Heart right ventricle (tissue), 16 donors: ENCODE measurements around the gene CCSER2. TPM values are rescaled to one million over a fixed set of nuclear protein-coding genes. Genes with fewer than 3 reads are reported as not detected.

ENCODE experiments used
- ATAC-seq, 8 donors: fragments of 200-7000 bp; cut with Tn5 transposase; one replicate each; pipeline ENCODE4 v1.9.1; 2020; ENCODE audit warnings: mild to moderate bottlenecking in 8 of 8, moderate library complexity in 8 of 8, moderate number of reproducible peaks in 1 of 8
- DNase-seq, 2 donors: peaks; one replicate each; pipeline ENCODE4 v3.0.0-alpha.2; 2020
- H3K27ac ChIP-seq, 10 donors: fragments of 200-600 bp; sonication (generic) in 2 of 10; one replicate each; pipeline versions ENCODE4 v1.5.0 to v1.8.0; 2020 to 2022; ENCODE audit warnings: mild to moderate bottlenecking in 3 of 10
- H3K27me3 ChIP-seq, 7 donors: fragments of 200-600 bp; one replicate each; pipeline ENCODE4 v1.8.0; 2021 to 2022; ENCODE audit warnings: mild to moderate bottlenecking in 2 of 7
- H3K36me3 ChIP-seq, 9 donors: fragments of 200-600 bp; sonication (generic) in 1 of 9; one replicate each; pipeline versions ENCODE4 v1.5.0 to v1.8.0; 2020 to 2022; ENCODE audit warnings: mild to moderate bottlenecking in 2 of 9
- H3K4me1 ChIP-seq, 9 donors: fragments of 200-600 bp; sonication (generic) in 1 of 9; one replicate each; pipeline versions ENCODE4 v1.5.0 to v1.8.0; 2020 to 2022; ENCODE audit warnings: mild to moderate bottlenecking in 4 of 9
- H3K4me3 ChIP-seq, 10 donors: fragments of 200-600 bp; sonication (generic) in 2 of 10; one replicate each; pipeline versions ENCODE4 v1.5.0 to v1.8.0; 2020 to 2022; ENCODE audit warnings: mild to moderate bottlenecking in 7 of 10, moderate library complexity in 2 of 10
- H3K9me3 ChIP-seq, 11 donors: fragments of 200-600 bp in 10 of 11; sonication (generic) in 2 of 11; one replicate each; pipeline versions ENCODE4 v1.5.0 to v1.8.0; 2013 to 2022; ENCODE audit warnings: mild to moderate bottlenecking in 2 of 11, control low read depth in 1 of 11, moderate library complexity in 1 of 11
- CTCF ChIP-seq, 9 donors: fragments of 200-600 bp; sonication (generic) in 2 of 9; IDR thresholded peaks; one replicate each; pipeline versions ENCODE4 v1.5.0 to v1.8.0; 2021 to 2022; ENCODE audit warnings: antibody characterized with exemption in 9 of 9, mild to moderate bottlenecking in 5 of 9, moderate library complexity in 1 of 9
- WGBS, 2 donors: extraction: QIAGEN DNeasy Blood & Tissue Kit; methylation state at CpG; one replicate each; pipeline ENCODE4 v1.1.7; 2013; ENCODE audit warnings: inconsistent platforms in 1 of 2; 5-methylcytosine and 5-hydroxymethylcytosine counted together
- intact Hi-C, 10 donors: fragments of 100-400 bp; cut with DNase I; formaldehyde crosslinking; loops; one replicate each; pipeline versions ENCODE4 v1.11.1 to v1.14.2; 2022
- polyA plus RNA-seq, 2 donors: library from polyadenylated mRNA; stranded (reverse); fragments of 200-250 nt; gene quantifications; one replicate each; pipeline ENCODE4 v1.2.3, GENCODE V29; 2013
- total RNA-seq, 10 donors: library from RNA; stranded (reverse); fragmentation: NEBNext Ultra II Directional in 3 of 10; extraction: Animal tissue kit (Norgen Biotek cat#: 25700) in 3 of 10; gene quantifications; one replicate each; pipeline versions ENCODE4 v1.2.1 to v1.2.4, GENCODE V29; 2021 to 2023
- donor health status: Arrhythmogenic right ventricular cardiomyopathy.
- donor health status: ischemic (EF 13 %, LVEDD 7.1; RV severe dilation, severe dysfunction).
- donor health status: healthy with polysubstance abuse.
- donor health status: DM: no; HTN: yes; CAD: no.
- donor health status: DM: no; HTN: no; CAD: no.
- donor health status: ischemic (EF 25% LVEDD 6.9; RV normal size, moderate dysfunction).
- donor health status: ischemic (EF 25% LVEDD 5.7; RV mildly dilated, moderate dysfunction).
- donor health status: healthy.
- donor health status: DM: yes; HTN: yes; CAD: no.
- donor health status: Ischemic cardiomyopathy.
- donor health status: ischemic (EF 35%, LVEDD 5.7; RV mildly dilated, moderate dysfunction).
- donor health status: nonischemic (EF 11% LVEDD 7.7; RV severe dilation, severe dysfunction).
- donor health status: DM: yes; HTN: yes; CAD: no.
- donor health status: PGD.
- donor health status: ischemic (EF 29% LVEDD 5.4; RV normal size, mild dysfunction).
- donor health status: nonischemic (EF 23%, LVEDD 6.1; RV moderate dilation, normal function).

Gene CCSER2
- total and polyA plus RNA-seq, 12 donors, result 27.5 to 252 (median 198) TPM

- no peak overlapping the region for H3K4me3 ChIP-seq
- DNase-seq (no peak), ATAC-seq (peak in 6 of 8 donors; percentile 44 to 76 (median 58))
- intact Hi-C loops, result loop anchor here in 2 of 10 donors (5.0 to 10.0 kb wide), 2 partner anchors 92 to 200 kb away; partner anchors contain the start of gene GHITM (in 1 of the 2)
- WGBS, 2 donors, result 52 to 53% methylated on average over 2 of the region's 2 CpGs
- no peaks in the 10 kb centered on the region for H3K27me3 ChIP-seq
- TF ChIP-seq CTCF (IDR thresholded peaks at IDR 0.05), result no peak
- H3K27ac ChIP-seq, result peak overlapping the region in 1 of 10 donors; percentile 5
- H3K9me3 ChIP-seq, result no peaks in the 10 kb centered on the region
- H3K4me1 ChIP-seq, result peaks cover 2 to 85% (median 75%) of the 10 kb centered on the region in 9 donors
- no peaks in the 10 kb centered on the region for H3K36me3 ChIP-seq
Observed at GRCh38 chr10:84334811-84335210, 6.4 kb downstream of the CCSER2 start.

GRCh38 chr10:84335516-84335915 is 7.1 kb downstream of the CCSER2 start:
- H3K4me3 ChIP-seq, result no peak overlapping the region
- no peaks in the 10 kb centered on the region for H3K9me3 ChIP-seq
- H3K4me1 ChIP-seq, result peaks cover 0 to 78% (median 68%) of the 10 kb centered on the region in 9 donors
- DNase-seq (no peak), ATAC-seq (peak in 5 of 8 donors; percentile 28 to 76 (median 35))
- no peak overlapping the region for H3K27ac ChIP-seq
- TF ChIP-seq CTCF (IDR thresholded peaks at IDR 0.05), result no peak
- 61 to 66% methylated on average over 3 of the region's 3 CpGs for WGBS, 2 donors
- no peaks in the 10 kb centered on the region for H3K36me3 ChIP-seq
- no peaks in the 10 kb centered on the region for H3K27me3 ChIP-seq
- intact Hi-C loops, result loop anchor here in 2 of 10 donors (5.0 to 10.0 kb wide), 2 partner anchors 92 to 201 kb away; partner anchors contain the start of gene GHITM (in 1 of the 2)

- no peak overlapping the region for H3K4me3 ChIP-seq
- H3K27ac ChIP-seq, result no peak overlapping the region
- TF ChIP-seq CTCF (IDR thresholded peaks at IDR 0.05), result no peak
- H3K9me3 ChIP-seq, result no peaks in the 10 kb centered on the region
- H3K36me3 ChIP-seq, result no peaks in the 10 kb centered on the region
- peaks cover 0 to 72% (median 59%) of the 10 kb centered on the region in 9 donors for H3K4me1 ChIP-seq
- no peak for DNase-seq
- ATAC-seq, result no peak
- intact Hi-C loops, result loop anchor here in 2 of 10 donors (5.0 to 10.0 kb wide), 2 partner anchors 91 to 202 kb away; partner anchors contain the start of gene GHITM (in 1 of the 2)
- H3K27me3 ChIP-seq, result no peaks in the 10 kb centered on the region
- 94 to 96% methylated on average over 5 of the region's 5 CpGs for WGBS, 2 donors
Observed at GRCh38 chr10:84336406-84337090, 8.2 kb downstream of the CCSER2 start.

GRCh38 chr10:84337199-84337598 is 8.8 kb downstream of the CCSER2 start:
- Histone ChIP-seq H3K4me1 (peaks cover 0 to 73% (median 58%) of the 10 kb centered on the region in 9 donors), H3K36me3 (no peaks in the 10 kb centered on the region), H3K27ac (no peak overlapping the region), H3K27me3 (no peaks in the 10 kb centered on the region), H3K4me3 (no peak overlapping the region), H3K9me3 (no peaks in the 10 kb centered on the region)
- DNase-seq (no peak), ATAC-seq (peak in 1 of 8 donors; percentile 22)
- intact Hi-C loops, result loop anchor here in 2 of 10 donors (5.0 to 10.0 kb wide), 2 partner anchors 90 to 202 kb away; partner anchors contain the start of gene GHITM (in 1 of the 2)
- 93% methylated on average over 3 of the region's 3 CpGs for WGBS, 2 donors
- TF ChIP-seq CTCF (IDR thresholded peaks at IDR 0.05), result no peak
